ENCODE measurements around the gene PHF23. TPM values are rescaled to one million over a fixed set of nuclear protein-coding genes. Genes with fewer than 3 reads are reported as not detected.

PHF23 gene
- total RNA-seq, 6 experiments from 2014 or later, result 57.0 to 75.0 (median 68.2) TPM

DNA sequence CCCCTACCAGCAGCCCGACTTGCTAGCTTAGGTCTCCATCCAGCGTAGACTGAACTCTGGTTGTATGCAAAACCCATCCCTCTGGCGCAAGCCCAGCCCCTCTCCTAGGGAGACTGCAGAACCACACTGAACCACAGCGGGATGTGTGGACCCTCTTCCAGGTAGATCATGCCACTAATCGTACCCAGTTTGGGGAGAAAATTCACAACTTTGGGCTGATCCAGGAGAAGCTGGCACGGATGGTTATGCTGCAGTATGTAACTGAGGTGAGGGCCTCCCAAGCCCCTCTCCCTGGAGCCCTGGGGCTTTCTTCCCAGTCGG lies 16.3 kb downstream of the PHF23 start:
- Mint-ChIP-seq H3K36me3 (ENCODE audit: low read depth) (peaks cover 28% of the 10 kb centered on the region), H3K27me3 (ENCODE audit: insufficient read depth) (peaks cover 24% of the 10 kb centered on the region), H3K27ac (no peak overlapping the region), H3K4me3 (no peak overlapping the region), H3K4me1 (ENCODE audit: low read depth) (peaks cover 51% of the 10 kb centered on the region), H3K9me3 (no peaks in the 10 kb centered on the region)
- TF ChIP-seq, protein P1, sequence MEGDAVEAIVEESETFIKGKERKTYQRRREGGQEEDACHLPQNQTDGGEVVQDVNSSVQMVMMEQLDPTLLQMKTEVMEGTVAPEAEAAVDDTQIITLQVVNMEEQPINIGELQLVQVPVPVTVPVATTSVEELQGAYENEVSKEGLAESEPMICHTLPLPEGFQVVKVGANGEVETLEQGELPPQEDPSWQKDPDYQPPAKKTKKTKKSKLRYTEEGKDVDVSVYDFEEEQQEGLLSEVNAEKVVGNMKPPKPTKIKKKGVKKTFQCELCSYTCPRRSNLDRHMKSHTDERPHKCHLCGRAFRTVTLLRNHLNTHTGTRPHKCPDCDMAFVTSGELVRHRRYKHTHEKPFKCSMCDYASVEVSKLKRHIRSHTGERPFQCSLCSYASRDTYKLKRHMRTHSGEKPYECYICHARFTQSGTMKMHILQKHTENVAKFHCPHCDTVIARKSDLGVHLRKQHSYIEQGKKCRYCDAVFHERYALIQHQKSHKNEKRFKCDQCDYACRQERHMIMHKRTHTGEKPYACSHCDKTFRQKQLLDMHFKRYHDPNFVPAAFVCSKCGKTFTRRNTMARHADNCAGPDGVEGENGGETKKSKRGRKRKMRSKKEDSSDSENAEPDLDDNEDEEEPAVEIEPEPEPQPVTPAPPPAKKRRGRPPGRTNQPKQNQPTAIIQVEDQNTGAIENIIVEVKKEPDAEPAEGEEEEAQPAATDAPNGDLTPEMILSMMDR (IDR thresholded peaks at IDR 0.05), result no peak
- no peak for DNase-seq

DNA sequence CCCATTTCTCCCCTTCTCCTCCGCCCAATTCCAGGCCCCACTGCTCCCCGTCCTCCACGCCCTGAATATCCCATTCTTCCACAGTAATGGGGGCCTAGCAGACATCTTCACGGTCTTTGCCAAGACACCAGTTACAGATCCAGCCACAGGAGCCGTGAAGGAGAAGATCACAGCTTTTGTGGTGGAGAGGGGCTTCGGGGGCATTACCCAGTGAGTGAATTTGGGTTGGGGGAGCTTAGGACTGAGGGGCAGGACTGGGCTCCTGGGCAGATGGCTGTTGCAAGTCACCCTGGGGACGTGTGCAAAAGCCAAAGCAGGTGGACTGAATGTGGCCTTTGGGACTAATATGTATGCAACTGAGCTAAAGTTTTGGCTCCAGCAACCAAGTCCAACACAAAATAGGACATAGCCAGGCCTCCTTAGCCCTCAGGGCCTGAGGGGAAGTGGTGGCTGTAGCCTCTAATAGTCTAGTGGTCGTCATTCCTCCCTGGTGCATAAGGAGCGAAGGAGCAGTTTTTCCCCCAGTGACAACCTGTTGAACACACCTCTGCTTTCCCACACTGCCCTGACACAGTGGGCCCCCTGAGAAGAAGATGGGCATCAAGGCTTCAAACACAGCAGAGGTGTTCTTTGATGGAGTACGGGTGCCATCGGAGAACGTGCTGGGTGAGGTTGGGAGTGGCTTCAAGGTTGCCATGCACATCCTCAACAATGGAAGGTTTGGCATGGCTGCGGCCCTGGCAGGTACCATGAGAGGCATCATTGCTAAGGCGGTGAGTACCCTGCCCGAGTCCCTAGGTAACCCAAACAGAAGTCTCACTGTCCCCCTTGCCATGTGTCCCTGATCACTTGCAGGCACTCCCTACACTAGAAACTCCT lies 16.9 kb downstream of the PHF23 start:
- Mint-ChIP-seq H3K36me3 (ENCODE audit: low read depth) (peaks cover 25% of the 10 kb centered on the region), H3K27ac (peak overlapping the region; percentile 92; the same call in 1 of the 2 replicates), H3K4me1 (ENCODE audit: low read depth) (peaks cover 55% of the 10 kb centered on the region), H3K27me3 (ENCODE audit: insufficient read depth) (peaks cover 24% of the 10 kb centered on the region), H3K9me3 (no peaks in the 10 kb centered on the region), H3K4me3 (peak overlapping the region; percentile 6)
- no peak for DNase-seq
- TF ChIP-seq, protein P1 (IDR thresholded peaks at IDR 0.05), result no peak

DNA sequence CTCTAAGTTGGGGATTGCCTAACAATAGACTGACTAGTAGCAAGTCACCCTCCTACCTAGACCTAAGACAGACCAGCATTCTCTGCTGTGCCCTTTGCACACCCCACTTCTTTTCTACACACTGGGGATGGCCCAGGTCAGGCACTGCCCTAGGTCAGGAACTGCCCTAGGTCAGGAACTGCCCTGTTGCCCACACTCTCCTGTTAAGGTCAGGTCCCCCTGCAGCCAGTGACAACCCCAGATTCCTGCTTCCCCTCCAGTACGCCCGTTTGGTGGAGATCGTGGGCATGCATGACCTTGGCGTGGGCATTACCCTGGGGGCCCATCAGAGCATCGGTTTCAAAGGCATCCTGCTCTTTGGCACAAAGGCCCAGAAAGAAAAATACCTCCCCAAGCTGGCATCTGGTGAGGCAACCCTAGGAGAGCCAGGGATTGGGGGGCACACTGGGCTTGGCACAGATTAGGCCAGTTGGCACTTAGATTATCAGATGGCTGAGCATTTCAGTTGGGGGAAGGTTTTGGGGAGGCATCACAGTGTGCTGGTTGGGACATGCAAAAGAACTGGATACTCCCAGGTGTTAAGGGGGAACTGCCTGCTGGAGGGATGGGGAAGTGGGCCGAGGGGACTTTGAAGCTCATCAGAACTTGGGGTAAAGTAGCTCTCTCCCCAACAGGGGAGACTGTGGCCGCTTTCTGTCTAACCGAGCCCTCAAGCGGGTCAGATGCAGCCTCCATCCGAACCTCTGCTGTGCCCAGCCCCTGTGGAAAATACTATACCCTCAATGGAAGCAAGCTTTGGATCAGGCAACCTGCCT lies 17.8 kb downstream of the PHF23 start:
- Mint-ChIP-seq H3K9me3 (no peaks in the 10 kb centered on the region), H3K4me3 (peak overlapping the region; percentile 92), H3K27ac (peak overlapping the region; percentile 92), H3K27me3 (ENCODE audit: insufficient read depth) (peaks cover 24% of the 10 kb centered on the region), H3K36me3 (ENCODE audit: low read depth) (peaks cover 25% of the 10 kb centered on the region), H3K4me1 (ENCODE audit: low read depth) (peaks cover 59% of the 10 kb centered on the region)
- DNase-seq, result no peak
- TF ChIP-seq, protein P1 (IDR thresholded peaks at IDR 0.05), result no peak

- peaks cover 66% of the 10 kb centered on the region for H3K4me1 Mint-ChIP-seq (ENCODE audit: low read depth)
- TF ChIP-seq, protein P1 (IDR thresholded peaks at IDR 0.05), result peak; percentile 76
These were observed 18.5 kb downstream of the PHF23 start for GRCh38 chr17:7220593-7221277.

DNA sequence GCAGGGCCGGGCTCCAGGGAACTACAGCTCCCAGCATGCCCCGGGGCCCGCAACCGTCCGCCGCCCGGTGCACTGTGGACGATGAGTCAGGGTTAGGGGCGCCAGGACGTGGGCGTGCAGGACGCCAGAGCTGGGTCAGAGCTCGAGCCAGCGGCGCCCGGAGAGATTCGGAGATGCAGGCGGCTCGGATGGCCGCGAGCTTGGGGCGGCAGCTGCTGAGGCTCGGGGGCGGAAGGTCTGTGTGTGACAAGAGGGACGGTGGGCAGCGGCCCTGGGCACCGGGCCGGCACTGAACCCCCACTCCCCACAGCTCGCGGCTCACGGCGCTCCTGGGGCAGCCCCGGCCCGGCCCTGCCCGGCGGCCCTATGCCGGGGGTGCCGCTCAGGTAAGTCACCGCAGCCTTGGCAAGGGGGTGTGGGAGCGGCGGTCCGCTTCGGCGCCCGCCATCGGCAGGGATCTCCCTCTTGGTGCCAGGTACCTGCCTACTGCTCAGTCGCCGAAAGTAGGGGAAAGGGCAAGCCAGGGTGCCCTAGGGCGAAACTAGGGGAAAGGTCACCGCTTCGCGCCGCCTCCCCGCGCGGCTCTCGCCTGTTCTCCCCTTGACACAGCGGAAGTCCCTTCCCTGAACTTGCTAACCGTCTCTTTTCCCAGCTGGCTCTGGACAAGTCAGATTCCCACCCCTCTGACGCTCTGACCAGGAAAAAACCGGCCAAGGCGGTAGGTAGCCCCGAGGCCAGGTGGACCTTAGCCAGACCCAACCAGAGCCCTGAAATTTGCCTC lies 19.3 kb downstream of the PHF23 start, which contains the start of the genes ACADVL and DLG4:
Gene ACADVL, plus strand, starts transcription at position 127 of the 781 bp plus-strand sequence. Its CDS starts 47 bp downstream, at position 174.
Gene DLG4, minus strand, starts transcription at position 25 of the 781 bp plus-strand sequence.
- H3K4me3 Mint-ChIP-seq, result peak within 1 kb of the TSS; percentile 92
- peak; percentile 82 for DNase-seq
- no peaks in the 10 kb centered on the region for H3K9me3 Mint-ChIP-seq
- TF ChIP-seq, protein P1 (IDR thresholded peaks at IDR 0.05), result no peak
- peaks cover 25% of the 10 kb centered on the region for H3K36me3 Mint-ChIP-seq (ENCODE audit: low read depth)
- H3K27ac Mint-ChIP-seq, result peak within 1 kb of the TSS; percentile 92
- peaks cover 74% of the 10 kb centered on the region for H3K4me1 Mint-ChIP-seq (ENCODE audit: low read depth)
- H3K27me3 Mint-ChIP-seq (ENCODE audit: insufficient read depth), result peaks cover 29% of the 10 kb centered on the region

More at GRCh38 chr17:7220593-7221277, 18.5 kb downstream of the PHF23 start:
- Mint-ChIP-seq H3K9me3 (no peaks in the 10 kb centered on the region), H3K27ac (peak overlapping the region; percentile 92), H3K27me3 (ENCODE audit: insufficient read depth) (peaks cover 26% of the 10 kb centered on the region), H3K36me3 (ENCODE audit: low read depth) (peaks cover 25% of the 10 kb centered on the region), H3K4me3 (peak overlapping the region; percentile 92)
- DNase-seq, result peak; percentile 56
